H9 (cell line): Measurements from ENCODE around the gene BBX. TPM values are rescaled to one million over a fixed set of nuclear protein-coding genes. Genes with fewer than 3 reads are reported as not detected.

ENCODE experiments used
- DNase-seq: peaks from one replicate; pipeline ENCODE4 v3.0.0-alpha.2; 2017
- H2AFZ ChIP-seq: one replicate; pipeline ENCODE4 v1.6.1; 2013; ENCODE audit warnings: mild to moderate bottlenecking, low read length, control low read depth, moderate library complexity
- H2AK5ac ChIP-seq: 2 replicates; pipeline ENCODE4 v1.6.1; 2013; ENCODE audit warnings: low read length, control low read depth, mixed read lengths; ENCODE audit not compliant: insufficient read length
- H2BK120ac ChIP-seq: one replicate; pipeline ENCODE4 v1.6.1; 2013; ENCODE audit warnings: low read depth, mild to moderate bottlenecking, low read length, control low read depth, inconsistent platforms; ENCODE audit not compliant: poor library complexity, severe bottlenecking
- H2BK12ac ChIP-seq: 2 replicates; pipeline ENCODE4 v1.6.1; 2013; ENCODE audit warnings: low read length, control low read depth, mixed read lengths, low read depth; ENCODE audit not compliant: insufficient read length
- H2BK15ac ChIP-seq: 2 replicates; pipeline ENCODE4 v1.6.1; 2013; ENCODE audit warnings: low read depth, low read length, control low read depth
- H2BK20ac ChIP-seq: one replicate; pipeline ENCODE4 v1.6.1; 2013; ENCODE audit warnings: low read depth, mild to moderate bottlenecking, low read length, control low read depth, inconsistent platforms; ENCODE audit not compliant: poor library complexity, severe bottlenecking
- H2BK5ac ChIP-seq: 2 replicates; pipeline ENCODE4 v1.6.1; 2013; ENCODE audit warnings: low read length, control low read depth, mixed read lengths; ENCODE audit not compliant: insufficient read length
- H3K14ac ChIP-seq: 2 replicates; pipeline ENCODE4 v1.6.1; 2013; ENCODE audit warnings: low read length, control low read depth; ENCODE audit not compliant: insufficient read depth
- H3K18ac ChIP-seq: 2 replicates; pipeline ENCODE4 v1.6.1; 2013; ENCODE audit warnings: low read depth, mild to moderate bottlenecking, mixed read lengths, low read length, control low read depth; ENCODE audit not compliant: insufficient read length
- H3K23ac ChIP-seq: 2 replicates; pipeline ENCODE4 v1.6.1; 2013; ENCODE audit warnings: low read length, control low read depth, mixed read lengths, low read depth; ENCODE audit not compliant: insufficient read length
- H3K23me2 ChIP-seq: 2 replicates; pipeline ENCODE4 v1.6.1; 2013; ENCODE audit warnings: low read depth, mild to moderate bottlenecking, mixed read lengths, low read length, control low read depth; ENCODE audit not compliant: insufficient read length, poor library complexity, severe bottlenecking
- H3K27ac ChIP-seq: 2 replicates; pipeline ENCODE4 v1.5.1; 2013; ENCODE audit warnings: low read length, control low read depth, mixed read lengths, low read depth; ENCODE audit not compliant: insufficient read length
- H3K27me3 ChIP-seq: 2 replicates; pipeline ENCODE4 v1.6.1; 2013; ENCODE audit warnings: low read length, control low read depth, inconsistent platforms; ENCODE audit not compliant: insufficient read depth
- H3K4ac ChIP-seq: 2 replicates; pipeline ENCODE4 v1.6.1; 2013; ENCODE audit warnings: low read depth, mild to moderate bottlenecking, control low read depth, inconsistent platforms, low read length, moderate library complexity
- H3K4me1 ChIP-seq: 2 replicates; pipeline ENCODE4 v1.6.1; 2013; ENCODE audit warnings: low read length, control low read depth, inconsistent platforms; ENCODE audit not compliant: insufficient read depth
- H3K4me2 ChIP-seq: 2 replicates; pipeline ENCODE4 v1.6.1; 2013; ENCODE audit warnings: low read length, control low read depth, mixed read lengths; ENCODE audit not compliant: insufficient read length, insufficient read depth
- H3K56ac ChIP-seq: 2 replicates; pipeline ENCODE4 v1.6.1; 2013; ENCODE audit warnings: low read depth, mild to moderate bottlenecking, mixed read lengths, low read length, control low read depth; ENCODE audit not compliant: insufficient read length
- H3K79me1 ChIP-seq: 2 replicates; pipeline ENCODE4 v1.6.1; 2013; ENCODE audit warnings: low read depth, mild to moderate bottlenecking, moderate library complexity, low read length, control low read depth, inconsistent platforms; ENCODE audit not compliant: insufficient read depth, poor library complexity, severe bottlenecking
- H3K79me2 ChIP-seq: 2 replicates; pipeline ENCODE4 v1.6.1; 2013; ENCODE audit warnings: low read length, control low read depth, inconsistent platforms; ENCODE audit not compliant: insufficient read depth
- H3K9ac ChIP-seq: 2 replicates; pipeline ENCODE4 v1.6.1; 2013; ENCODE audit warnings: low read length, control low read depth, mixed read lengths; ENCODE audit not compliant: insufficient read length; ENCODE audit errors: extremely low read depth
- H3K9me3 ChIP-seq: one replicate; pipeline ENCODE4 v1.6.1; 2013; ENCODE audit warnings: low read depth, low read length, inconsistent platforms; ENCODE audit not compliant: control insufficient read depth
- H3T11ph ChIP-seq: one replicate; pipeline ENCODE4 v1.6.1; 2013; ENCODE audit warnings: mild to moderate bottlenecking, low read length, control low read depth, inconsistent platforms
- H4K20me1 ChIP-seq: one replicate; pipeline ENCODE4 v1.6.1; 2013; ENCODE audit not compliant: control insufficient read depth, insufficient read length, insufficient read depth
- H4K5ac ChIP-seq: 2 replicates; pipeline ENCODE4 v1.6.1; 2013; ENCODE audit warnings: low read depth, mild to moderate bottlenecking, mixed read lengths, low read length, control low read depth; ENCODE audit not compliant: insufficient read length
- H4K8ac ChIP-seq: replicated peaks from 2 replicates; pipeline ENCODE4 v1.6.1; 2013; ENCODE audit warnings: low read length, control low read depth, mixed read lengths, low read depth; ENCODE audit not compliant: insufficient read length
- H4K91ac ChIP-seq: 2 replicates; pipeline ENCODE4 v1.6.1; 2013; ENCODE audit warnings: low read depth, mild to moderate bottlenecking, moderate library complexity, mixed read lengths, low read length, control low read depth; ENCODE audit not compliant: insufficient read length
- H3K27ac Mint-ChIP-seq, 3 experiments: 2 replicates in 2 of 3; 3 replicates in 1 of 3; pipeline ENCODE4 v1.8.0; 2020 to 2021; ENCODE audit warnings: mixed read lengths in 3 of 3, mild to moderate bottlenecking in 1 of 3, moderate library complexity in 1 of 3
- H3K27me3 Mint-ChIP-seq: 2 replicates; pipeline ENCODE4 v1.8.0; 2021; ENCODE audit warnings: low read depth, mild to moderate bottlenecking, moderate library complexity, mixed read lengths
- H3K36me3 Mint-ChIP-seq, 3 experiments: 2 replicates in 2 of 3; 3 replicates in 1 of 3; pipeline ENCODE4 v1.8.0; 2020 to 2021; ENCODE audit warnings: low read depth in 3 of 3, mixed read lengths in 3 of 3; ENCODE audit not compliant: insufficient read depth in 1 of 3
- H3K4me1 Mint-ChIP-seq, 2 experiments: 2 replicates each; pipeline ENCODE4 v1.8.0; 2020; ENCODE audit warnings: mixed read lengths in 2 of 2
- H3K4me3 Mint-ChIP-seq, 2 experiments: 2 replicates in 1 of 2; 3 replicates in 1 of 2; pipeline ENCODE4 v1.8.0; 2020 to 2021; ENCODE audit warnings: mild to moderate bottlenecking in 2 of 2, mixed read lengths in 2 of 2, moderate library complexity in 1 of 2
- H3K9me3 Mint-ChIP-seq, 2 experiments: 2 replicates in 1 of 2; 3 replicates in 1 of 2; pipeline ENCODE4 v1.8.0; 2020; ENCODE audit warnings: mild to moderate bottlenecking in 2 of 2, mixed read lengths in 2 of 2, moderate library complexity in 1 of 2
- CTCF ChIP-seq: fragments of 200-600 bp; sonication (generic); conservative IDR thresholded peaks from 3 replicates; pipeline ENCODE4 v1.8.0; 2021; ENCODE audit warnings: antibody characterized with exemption, mild to moderate bottlenecking
- WGBS: extraction: QIAGEN DNeasy Blood & Tissue Kit; methylation state at CpG from one replicate; pipeline ENCODE4 v1.1.7; 2013; ENCODE audit warnings: missing lambda C conversion rate, low lambda C conversion rate, mixed read lengths; ENCODE audit not compliant: insufficient read length; ENCODE audit errors: extremely low coverage; 5-methylcytosine and 5-hydroxymethylcytosine counted together
- total RNA-seq: library from RNA; stranded (reverse); gene quantifications from 2 replicates; pipeline ENCODE4 v1.2.1, GENCODE V29; 2021

Gene BBX
- total RNA-seq, 1 experiment from 2014 or later: 34.8 TPM

GRCh38 chr3:107841831-107842230, 319.1 kb downstream of the BBX start:
- peaks cover 0 to 2% of the 10 kb centered on the region in 2 experiments; a peak in 1 of 5 replicates for H3K9me3 Mint-ChIP-seq
- Histone ChIP-seq H2AK5ac (no peak overlapping the region), H3K14ac (no peak overlapping the region), H2BK15ac (no peak overlapping the region), H3T11ph (no peak overlapping the region), H3K9me3 (no peaks in the 10 kb centered on the region), H3K9ac (no peak overlapping the region), H2BK5ac (no peak overlapping the region), H3K4ac (no peak overlapping the region), H2BK12ac (no peak overlapping the region), H3K79me2 (no peaks in the 10 kb centered on the region), H2BK120ac (no peak overlapping the region), H4K8ac (no peak overlapping the region), H2AFZ (no peak overlapping the region), H3K23ac (no peak overlapping the region), H4K20me1 (no peaks in the 10 kb centered on the region), H3K27me3 (no peaks in the 10 kb centered on the region), H3K4me1 (peaks cover 4% of the 10 kb centered on the region; the same call in 1 of the 2 replicates), H3K23me2 (no peaks in the 10 kb centered on the region), H3K4me2 (no peak overlapping the region), H3K79me1 (no peaks in the 10 kb centered on the region), H4K5ac (no peak overlapping the region), H4K91ac (no peak overlapping the region), H2BK20ac (no peak overlapping the region), H3K56ac (no peak overlapping the region), H3K27ac (no peak overlapping the region), H3K18ac (no peak overlapping the region)
- no peaks in the 10 kb centered on the region for H3K27me3 Mint-ChIP-seq
- H3K27ac Mint-ChIP-seq: peak overlapping the region in 1 of 3 experiments; percentile 47; a peak in 2 of 7 replicates
- H3K4me3 Mint-ChIP-seq: no peak overlapping the region
- TF ChIP-seq CTCF: no peak
- peaks cover 22 to 23% of the 10 kb centered on the region in 2 experiments for H3K4me1 Mint-ChIP-seq
- no CpG with 5 or more reads among the region's 4 CpGs for WGBS
- no peak for DNase-seq
- H3K36me3 Mint-ChIP-seq: no peaks in the 10 kb centered on the region
